Parathyroid adenoma (tissue), 2 donors: ENCODE data around the gene PLXNA4.

ENCODE experiments used
- H2AFZ ChIP-seq: fragments of 300-600 bp; sonication (generic); one replicate; pipeline ENCODE4 v1.7.0; 2017; ENCODE audit warnings: antibody characterized with exemption, mild to moderate bottlenecking
- H3K27ac ChIP-seq: fragments of 300-600 bp; sonication (generic); one replicate; pipeline ENCODE4 v1.7.0; 2017
- H3K27me3 ChIP-seq: fragments of 300-600 bp; sonication (generic); one replicate; pipeline ENCODE4 v1.7.0; 2017; ENCODE audit warnings: low read length; ENCODE audit not compliant: control insufficient read depth, insufficient read depth
- H3K36me3 ChIP-seq: fragments of 300-600 bp; sonication (generic); one replicate; pipeline ENCODE4 v1.7.0; 2017; ENCODE audit warnings: low read length; ENCODE audit not compliant: control insufficient read depth, insufficient read depth
- H3K4me1 ChIP-seq: fragments of 300-600 bp; sonication (generic); one replicate; pipeline ENCODE4 v1.7.0; 2017; ENCODE audit warnings: control low read depth
- H3K4me2 ChIP-seq: fragments of 300-600 bp; sonication (generic); one replicate; pipeline ENCODE4 v1.7.0; 2017; ENCODE audit warnings: low read length
- H3K4me3 ChIP-seq: fragments of 300-600 bp; sonication (generic); one replicate; pipeline ENCODE4 v1.7.0; 2017; ENCODE audit warnings: low read depth, low read length
- H3K79me2 ChIP-seq: fragments of 300-600 bp; sonication (generic); one replicate; pipeline ENCODE4 v1.7.0; 2017; ENCODE audit warnings: control low read depth
- H3K9ac ChIP-seq: fragments of 300-600 bp; sonication (generic); one replicate; pipeline ENCODE4 v1.7.0; 2017; ENCODE audit warnings: mild to moderate bottlenecking
- H3K9me3 ChIP-seq: fragments of 300-600 bp; sonication (generic); one replicate; pipeline ENCODE4 v1.7.0; 2017; ENCODE audit warnings: low read length; ENCODE audit not compliant: control insufficient read depth
- CTCF ChIP-seq: fragments of 300-600 bp; sonication (generic); IDR thresholded peaks from one replicate; pipeline ENCODE4 v1.7.0; 2017; ENCODE audit warnings: antibody characterized with exemption, mild to moderate bottlenecking
- donor health status: primary hyperparathyroidism.

The PLXNA4 gene

GRCh38 chr7:132373041-132373440 is 203.2 kb downstream of the PLXNA4 start:
- no peak for TF ChIP-seq CTCF
- no peak overlapping the region for H3K4me2 ChIP-seq
- no peak overlapping the region for H3K27ac ChIP-seq
- H3K9ac ChIP-seq, result no peak overlapping the region
- no peak overlapping the region for H3K4me3 ChIP-seq
- H3K9me3 ChIP-seq, result no peaks in the 10 kb centered on the region
- H3K79me2 ChIP-seq, result no peaks in the 10 kb centered on the region
- H2AFZ ChIP-seq, result no peak overlapping the region
- no peaks in the 10 kb centered on the region for H3K27me3 ChIP-seq
- H3K36me3 ChIP-seq, result no peaks in the 10 kb centered on the region
- H3K4me1 ChIP-seq, result no peaks in the 10 kb centered on the region

DNA sequence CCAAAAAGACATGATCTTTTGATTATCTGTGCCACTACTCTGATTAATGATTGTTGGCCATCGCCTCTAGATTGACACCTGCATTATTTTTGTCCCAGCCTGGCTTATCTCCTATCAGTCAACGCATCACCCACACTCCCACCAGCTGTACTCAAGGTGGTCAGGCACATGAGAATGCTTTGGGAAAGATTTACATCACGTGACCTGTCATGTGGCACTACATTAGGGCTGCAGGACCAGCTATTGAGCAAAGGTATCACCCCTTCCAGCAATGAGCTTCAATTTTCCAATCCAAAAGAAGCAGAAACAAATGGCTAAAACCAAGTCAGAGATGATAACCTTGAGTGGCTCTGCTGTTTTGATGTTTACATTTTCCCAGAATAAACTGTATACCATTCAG is 204.3 kb downstream of the PLXNA4 start:
- Histone ChIP-seq H3K4me1 (no peaks in the 10 kb centered on the region), H3K9ac (no peak overlapping the region), H3K27me3 (no peaks in the 10 kb centered on the region), H3K27ac (no peak overlapping the region), H2AFZ (no peak overlapping the region), H3K79me2 (no peaks in the 10 kb centered on the region), H3K36me3 (no peaks in the 10 kb centered on the region), H3K9me3 (no peaks in the 10 kb centered on the region), H3K4me2 (no peak overlapping the region), H3K4me3 (no peak overlapping the region)
- TF ChIP-seq CTCF, result no peak

- Histone ChIP-seq H3K27ac (no peak overlapping the region), H3K4me3 (no peak overlapping the region), H3K9ac (no peak overlapping the region), H2AFZ (no peak overlapping the region), H3K79me2 (no peaks in the 10 kb centered on the region), H3K9me3 (no peaks in the 10 kb centered on the region), H3K36me3 (no peaks in the 10 kb centered on the region), H3K4me1 (no peaks in the 10 kb centered on the region), H3K27me3 (no peaks in the 10 kb centered on the region), H3K4me2 (no peak overlapping the region)
- TF ChIP-seq CTCF, result no peak
Observed at GRCh38 chr7:132368246-132368900, 207.9 kb downstream of the PLXNA4 start.

DNA sequence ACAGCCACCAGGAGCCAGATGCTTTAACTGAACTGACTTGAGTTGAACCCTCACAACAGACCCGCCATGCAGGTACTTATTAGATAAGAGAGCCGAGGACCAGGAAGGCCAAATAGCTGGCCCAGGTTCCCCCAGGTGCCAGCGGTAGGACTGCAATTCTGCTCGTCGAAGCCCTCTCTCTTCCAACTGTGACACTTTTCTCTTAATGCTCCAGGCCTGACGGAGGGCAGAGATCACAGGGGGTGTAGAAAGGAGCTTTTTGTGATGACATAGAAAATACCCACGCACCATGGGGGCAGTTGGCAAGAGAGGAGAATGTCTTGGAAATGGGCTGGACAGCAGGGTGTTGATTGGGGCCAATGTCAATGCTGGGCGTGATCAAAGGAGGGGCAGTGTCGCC is 208.5 kb downstream of the PLXNA4 start:
- Histone ChIP-seq H3K27ac (no peak overlapping the region), H2AFZ (no peak overlapping the region), H3K9me3 (no peaks in the 10 kb centered on the region), H3K9ac (no peak overlapping the region), H3K36me3 (no peaks in the 10 kb centered on the region), H3K4me1 (no peaks in the 10 kb centered on the region), H3K4me2 (no peak overlapping the region), H3K79me2 (no peaks in the 10 kb centered on the region), H3K27me3 (no peaks in the 10 kb centered on the region), H3K4me3 (no peak overlapping the region)
- TF ChIP-seq CTCF, result no peak

DNA sequence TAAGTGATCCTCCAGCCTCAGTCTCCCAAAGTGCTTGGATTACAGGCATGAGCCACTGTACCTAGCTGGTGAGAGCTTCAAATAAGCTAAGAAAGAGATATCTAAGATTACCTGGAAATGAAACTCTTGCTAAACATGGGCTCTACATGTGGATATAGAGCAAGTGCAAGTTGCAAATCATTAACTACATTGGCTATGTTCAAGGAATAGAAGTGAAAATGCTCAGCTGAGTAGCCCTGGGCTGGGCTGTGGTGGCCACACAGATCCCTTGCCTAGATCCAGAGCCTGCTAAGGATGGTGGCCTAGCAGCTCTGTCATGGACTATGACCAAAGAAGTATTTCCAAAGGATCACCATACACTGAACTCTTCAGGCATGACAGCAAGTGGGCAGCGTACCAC is 209.3 kb downstream of the PLXNA4 start:
- Histone ChIP-seq H2AFZ (no peak overlapping the region), H3K4me1 (no peaks in the 10 kb centered on the region), H3K4me3 (no peak overlapping the region), H3K27me3 (no peaks in the 10 kb centered on the region), H3K9ac (no peak overlapping the region), H3K27ac (no peak overlapping the region), H3K4me2 (no peak overlapping the region), H3K79me2 (no peaks in the 10 kb centered on the region), H3K36me3 (no peaks in the 10 kb centered on the region), H3K9me3 (no peaks in the 10 kb centered on the region)
- TF ChIP-seq CTCF, result no peak
